H9 (cell line): Measurements from ENCODE around the gene CD47. TPM values are rescaled to one million over a fixed set of nuclear protein-coding genes. Genes with fewer than 3 reads are reported as not detected.

ENCODE experiments used
- DNase-seq: peaks from one replicate; pipeline ENCODE4 v3.0.0-alpha.2; 2017
- H2AFZ ChIP-seq: one replicate; pipeline ENCODE4 v1.6.1; 2013; ENCODE audit warnings: mild to moderate bottlenecking, low read length, control low read depth, moderate library complexity
- H2AK5ac ChIP-seq: 2 replicates; pipeline ENCODE4 v1.6.1; 2013; ENCODE audit warnings: low read length, control low read depth, mixed read lengths; ENCODE audit not compliant: insufficient read length
- H2BK120ac ChIP-seq: one replicate; pipeline ENCODE4 v1.6.1; 2013; ENCODE audit warnings: low read depth, mild to moderate bottlenecking, low read length, control low read depth, inconsistent platforms; ENCODE audit not compliant: poor library complexity, severe bottlenecking
- H2BK12ac ChIP-seq: 2 replicates; pipeline ENCODE4 v1.6.1; 2013; ENCODE audit warnings: low read length, control low read depth, mixed read lengths, low read depth; ENCODE audit not compliant: insufficient read length
- H2BK15ac ChIP-seq: 2 replicates; pipeline ENCODE4 v1.6.1; 2013; ENCODE audit warnings: low read depth, low read length, control low read depth
- H2BK20ac ChIP-seq: one replicate; pipeline ENCODE4 v1.6.1; 2013; ENCODE audit warnings: low read depth, mild to moderate bottlenecking, low read length, control low read depth, inconsistent platforms; ENCODE audit not compliant: poor library complexity, severe bottlenecking
- H2BK5ac ChIP-seq: 2 replicates; pipeline ENCODE4 v1.6.1; 2013; ENCODE audit warnings: low read length, control low read depth, mixed read lengths; ENCODE audit not compliant: insufficient read length
- H3K14ac ChIP-seq: 2 replicates; pipeline ENCODE4 v1.6.1; 2013; ENCODE audit warnings: low read length, control low read depth; ENCODE audit not compliant: insufficient read depth
- H3K18ac ChIP-seq: 2 replicates; pipeline ENCODE4 v1.6.1; 2013; ENCODE audit warnings: low read depth, mild to moderate bottlenecking, mixed read lengths, low read length, control low read depth; ENCODE audit not compliant: insufficient read length
- H3K23ac ChIP-seq: 2 replicates; pipeline ENCODE4 v1.6.1; 2013; ENCODE audit warnings: low read length, control low read depth, mixed read lengths, low read depth; ENCODE audit not compliant: insufficient read length
- H3K23me2 ChIP-seq: 2 replicates; pipeline ENCODE4 v1.6.1; 2013; ENCODE audit warnings: low read depth, mild to moderate bottlenecking, mixed read lengths, low read length, control low read depth; ENCODE audit not compliant: insufficient read length, poor library complexity, severe bottlenecking
- H3K27ac ChIP-seq: 2 replicates; pipeline ENCODE4 v1.5.1; 2013; ENCODE audit warnings: low read length, control low read depth, mixed read lengths, low read depth; ENCODE audit not compliant: insufficient read length
- H3K27me3 ChIP-seq: 2 replicates; pipeline ENCODE4 v1.6.1; 2013; ENCODE audit warnings: low read length, control low read depth, inconsistent platforms; ENCODE audit not compliant: insufficient read depth
- H3K4ac ChIP-seq: 2 replicates; pipeline ENCODE4 v1.6.1; 2013; ENCODE audit warnings: low read depth, mild to moderate bottlenecking, control low read depth, inconsistent platforms, low read length, moderate library complexity
- H3K4me1 ChIP-seq: 2 replicates; pipeline ENCODE4 v1.6.1; 2013; ENCODE audit warnings: low read length, control low read depth, inconsistent platforms; ENCODE audit not compliant: insufficient read depth
- H3K4me2 ChIP-seq: 2 replicates; pipeline ENCODE4 v1.6.1; 2013; ENCODE audit warnings: low read length, control low read depth, mixed read lengths; ENCODE audit not compliant: insufficient read length, insufficient read depth
- H3K56ac ChIP-seq: 2 replicates; pipeline ENCODE4 v1.6.1; 2013; ENCODE audit warnings: low read depth, mild to moderate bottlenecking, mixed read lengths, low read length, control low read depth; ENCODE audit not compliant: insufficient read length
- H3K79me1 ChIP-seq: 2 replicates; pipeline ENCODE4 v1.6.1; 2013; ENCODE audit warnings: low read depth, mild to moderate bottlenecking, moderate library complexity, low read length, control low read depth, inconsistent platforms; ENCODE audit not compliant: insufficient read depth, poor library complexity, severe bottlenecking
- H3K79me2 ChIP-seq: 2 replicates; pipeline ENCODE4 v1.6.1; 2013; ENCODE audit warnings: low read length, control low read depth, inconsistent platforms; ENCODE audit not compliant: insufficient read depth
- H3K9ac ChIP-seq: 2 replicates; pipeline ENCODE4 v1.6.1; 2013; ENCODE audit warnings: low read length, control low read depth, mixed read lengths; ENCODE audit not compliant: insufficient read length; ENCODE audit errors: extremely low read depth
- H3K9me3 ChIP-seq: one replicate; pipeline ENCODE4 v1.6.1; 2013; ENCODE audit warnings: low read depth, low read length, inconsistent platforms; ENCODE audit not compliant: control insufficient read depth
- H3T11ph ChIP-seq: one replicate; pipeline ENCODE4 v1.6.1; 2013; ENCODE audit warnings: mild to moderate bottlenecking, low read length, control low read depth, inconsistent platforms
- H4K20me1 ChIP-seq: one replicate; pipeline ENCODE4 v1.6.1; 2013; ENCODE audit not compliant: control insufficient read depth, insufficient read length, insufficient read depth
- H4K5ac ChIP-seq: 2 replicates; pipeline ENCODE4 v1.6.1; 2013; ENCODE audit warnings: low read depth, mild to moderate bottlenecking, mixed read lengths, low read length, control low read depth; ENCODE audit not compliant: insufficient read length
- H4K8ac ChIP-seq: replicated peaks from 2 replicates; pipeline ENCODE4 v1.6.1; 2013; ENCODE audit warnings: low read length, control low read depth, mixed read lengths, low read depth; ENCODE audit not compliant: insufficient read length
- H4K91ac ChIP-seq: 2 replicates; pipeline ENCODE4 v1.6.1; 2013; ENCODE audit warnings: low read depth, mild to moderate bottlenecking, moderate library complexity, mixed read lengths, low read length, control low read depth; ENCODE audit not compliant: insufficient read length
- H3K27ac Mint-ChIP-seq, 3 experiments: 2 replicates in 2 of 3; 3 replicates in 1 of 3; pipeline ENCODE4 v1.8.0; 2020 to 2021; ENCODE audit warnings: mixed read lengths in 3 of 3, mild to moderate bottlenecking in 1 of 3, moderate library complexity in 1 of 3
- H3K27me3 Mint-ChIP-seq: 2 replicates; pipeline ENCODE4 v1.8.0; 2021; ENCODE audit warnings: low read depth, mild to moderate bottlenecking, moderate library complexity, mixed read lengths
- H3K36me3 Mint-ChIP-seq, 3 experiments: 2 replicates in 2 of 3; 3 replicates in 1 of 3; pipeline ENCODE4 v1.8.0; 2020 to 2021; ENCODE audit warnings: low read depth in 3 of 3, mixed read lengths in 3 of 3; ENCODE audit not compliant: insufficient read depth in 1 of 3
- H3K4me1 Mint-ChIP-seq, 2 experiments: 2 replicates each; pipeline ENCODE4 v1.8.0; 2020; ENCODE audit warnings: mixed read lengths in 2 of 2
- H3K4me3 Mint-ChIP-seq, 2 experiments: 2 replicates in 1 of 2; 3 replicates in 1 of 2; pipeline ENCODE4 v1.8.0; 2020 to 2021; ENCODE audit warnings: mild to moderate bottlenecking in 2 of 2, mixed read lengths in 2 of 2, moderate library complexity in 1 of 2
- H3K9me3 Mint-ChIP-seq, 2 experiments: 2 replicates in 1 of 2; 3 replicates in 1 of 2; pipeline ENCODE4 v1.8.0; 2020; ENCODE audit warnings: mild to moderate bottlenecking in 2 of 2, mixed read lengths in 2 of 2, moderate library complexity in 1 of 2
- CTCF ChIP-seq: fragments of 200-600 bp; sonication (generic); conservative IDR thresholded peaks from 3 replicates; pipeline ENCODE4 v1.8.0; 2021; ENCODE audit warnings: antibody characterized with exemption, mild to moderate bottlenecking
- WGBS: extraction: QIAGEN DNeasy Blood & Tissue Kit; methylation state at CpG from one replicate; pipeline ENCODE4 v1.1.7; 2013; ENCODE audit warnings: missing lambda C conversion rate, low lambda C conversion rate, mixed read lengths; ENCODE audit not compliant: insufficient read length; ENCODE audit errors: extremely low coverage; 5-methylcytosine and 5-hydroxymethylcytosine counted together
- total RNA-seq: library from RNA; stranded (reverse); gene quantifications from 2 replicates; pipeline ENCODE4 v1.2.1, GENCODE V29; 2021

Gene CD47
- total RNA-seq, 1 experiment from 2014 or later, result 15.4 TPM

GRCh38 chr3:108124337-108125152 lies 33.7 kb upstream of the CD47 start:
- Histone ChIP-seq H3K9me3 (no peaks in the 10 kb centered on the region), H3K23ac (no peak overlapping the region), H2BK12ac (no peak overlapping the region), H4K20me1 (no peaks in the 10 kb centered on the region), H3K27ac (no peak overlapping the region), H4K8ac (no peak overlapping the region), H4K5ac (no peak overlapping the region), H3K23me2 (no peaks in the 10 kb centered on the region), H3K56ac (no peak overlapping the region), H3K4me2 (no peak overlapping the region), H3K14ac (no peak overlapping the region), H3K4me1 (peaks cover 4% of the 10 kb centered on the region; the same call in 1 of the 2 replicates), H3K18ac (no peak overlapping the region), H4K91ac (no peak overlapping the region), H2AK5ac (no peak overlapping the region), H3T11ph (no peak overlapping the region), H3K79me1 (no peaks in the 10 kb centered on the region), H2BK120ac (no peak overlapping the region), H3K79me2 (no peaks in the 10 kb centered on the region), H3K9ac (no peak overlapping the region), H2AFZ (no peak overlapping the region), H3K27me3 (no peaks in the 10 kb centered on the region), H2BK5ac (no peak overlapping the region), H2BK15ac (no peak overlapping the region), H3K4ac (no peak overlapping the region), H2BK20ac (no peak overlapping the region)
- Mint-ChIP-seq H3K36me3 (no peaks in the 10 kb centered on the region; a peak in 1 of 7 replicates), H3K9me3 (no peaks in the 10 kb centered on the region; a peak in 1 of 5 replicates), H3K4me3 (no peak overlapping the region), H3K27me3 (no peaks in the 10 kb centered on the region; the same call in 1 of the 2 replicates), H3K27ac (peak overlapping the region in 2 of 3 experiments; percentile 55 to 76; a peak in 5 of 7 replicates), H3K4me1 (peaks cover 15 to 16% of the 10 kb centered on the region in 2 experiments)
- no CpG with 5 or more reads among the region's 10 CpGs for WGBS
- no peak for TF ChIP-seq CTCF
- DNase-seq, result no peak
